SIG-M5 treated with dmso at 0.1 percent for 504 hours (cell line): Measurements from ENCODE around the gene WDR91.
A peak's percentile ranks its signal among the peaks of the same experiment; 100 is the strongest.
"Not testable (repeated sequence)": the region's sequence is repeated elsewhere in the genome, so short reads cannot be mapped to it uniquely, and the experiment has no call there.

Experiments used
- DNase-seq: peaks from one replicate; lab custom pipeline; 2025; ENCODE audit not compliant: unreplicated experiment; lab: John Stamatoyannopoulos, UW

The WDR91 gene

GRCh38 chr7:135234095-135234494, 22.8 kb upstream of the WDR91 start:
- not testable (repeated sequence) for DNase-seq

GRCh38 chr7:135233570-135233969, 22.2 kb upstream of the WDR91 start, which contains the start of gene STRA8:
Gene STRA8 (plus strand): TSS chr7:135233838. CDS start chr7:135240525, 6,687 bp downstream.
- DNase-seq: no peak

DNA sequence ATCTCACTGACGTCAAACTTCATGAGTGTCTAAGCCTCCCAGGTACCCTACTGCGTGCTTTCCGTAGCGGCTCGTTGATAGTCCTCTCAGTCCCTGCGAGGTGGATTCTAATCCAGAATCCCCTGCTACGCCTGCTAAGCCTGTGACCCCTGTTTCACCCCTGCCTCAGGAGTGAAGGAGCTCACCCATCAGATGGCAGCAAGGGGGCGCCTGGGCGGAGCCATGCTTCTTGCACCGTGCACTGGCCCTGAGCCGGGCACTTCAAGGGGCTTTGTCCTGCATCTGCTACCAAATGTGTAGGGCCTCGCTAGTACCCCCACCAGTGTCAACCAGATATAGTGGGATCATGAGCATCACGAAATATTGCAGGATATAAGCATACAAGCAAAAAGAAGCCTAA, 21.4 kb upstream of the WDR91 start:
- DNase-seq: no peak

DNA sequence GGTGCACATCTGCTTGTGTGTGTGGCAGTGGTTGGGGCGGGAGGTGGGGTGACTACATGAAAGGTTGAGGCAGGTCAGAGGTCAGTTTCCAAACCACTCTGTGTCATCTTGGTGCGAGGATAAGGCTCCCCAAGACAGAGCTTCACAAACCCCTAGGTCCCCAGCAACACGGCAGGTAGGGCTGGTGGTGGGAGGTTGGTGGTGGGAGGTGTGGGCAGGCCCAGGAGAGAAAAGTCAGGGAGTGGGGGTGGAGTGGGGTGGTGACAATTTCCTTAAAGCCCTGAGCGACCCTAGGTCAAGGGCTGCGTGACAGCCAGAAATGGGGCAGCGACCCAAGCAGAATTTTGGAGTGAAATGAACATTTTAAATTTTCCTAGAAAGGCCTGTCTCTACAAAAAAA, 20.8 kb upstream of the WDR91 start:
- no peak for DNase-seq

DNA sequence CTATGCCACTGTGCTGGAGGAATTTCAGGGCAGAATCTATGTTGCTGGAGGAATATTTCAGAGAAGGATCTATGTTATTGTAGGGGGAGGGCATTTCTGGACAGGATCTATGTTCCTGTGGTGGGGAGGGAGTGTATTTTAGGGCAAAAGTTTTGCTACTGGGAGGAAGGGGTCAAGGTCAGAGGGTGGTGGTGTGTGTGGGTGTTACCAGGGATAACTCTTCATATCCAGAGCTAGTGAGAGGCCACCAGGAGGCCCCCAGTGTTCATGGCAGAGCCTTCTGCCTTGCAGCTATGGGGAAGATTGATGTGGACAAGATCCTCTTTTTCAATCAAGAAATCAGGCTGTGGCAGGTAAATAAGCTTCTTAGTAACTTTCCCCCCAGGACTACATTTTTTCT, 20.4 kb upstream of the WDR91 start:
- DNase-seq: no peak

GRCh38 chr7:135224027-135224426, 12.7 kb upstream of the WDR91 start:
- peak; percentile 81 for DNase-seq

GRCh38 chr7:135217645-135218509, 6.6 kb upstream of the WDR91 start:
- no peak for DNase-seq

DNA sequence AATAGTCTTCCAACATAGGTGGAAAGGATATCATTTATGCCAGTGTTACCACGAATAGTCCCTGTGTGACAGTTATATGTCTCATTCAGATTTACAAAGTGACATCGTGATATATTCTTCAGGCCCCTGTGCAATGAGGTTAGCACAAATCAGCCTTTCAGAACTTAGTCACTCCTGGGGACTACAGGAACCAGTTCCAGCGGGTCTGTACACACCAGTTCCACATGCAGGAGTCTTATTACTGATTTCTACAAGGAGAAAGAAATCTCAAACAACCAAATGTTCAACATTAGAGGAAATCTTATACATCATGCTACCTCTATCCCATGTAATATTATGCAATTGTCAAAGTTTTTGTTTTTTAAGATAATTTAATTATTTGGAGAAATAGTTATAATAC, 4.4 kb upstream of the WDR91 start:
- DNase-seq: no peak

DNA sequence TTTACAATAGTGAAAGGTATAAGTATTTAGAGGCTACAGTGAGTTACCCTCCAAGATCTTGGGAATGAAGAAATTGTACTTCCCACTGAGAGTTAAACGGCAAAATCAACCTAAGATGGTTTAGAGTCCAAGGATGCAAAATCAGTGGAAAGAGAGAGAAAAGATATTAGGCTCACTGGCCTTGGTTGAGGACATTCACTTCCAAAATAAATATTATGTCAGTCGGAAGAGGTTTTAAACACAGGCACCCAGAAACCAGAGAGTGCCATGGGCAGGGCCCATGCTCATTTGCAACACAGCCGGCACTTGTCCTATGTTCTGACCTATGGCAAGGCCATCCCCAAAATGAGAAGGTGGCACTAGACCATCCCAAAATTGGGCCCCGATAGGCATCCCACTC, 3.9 kb upstream of the WDR91 start:
- DNase-seq: no peak

- DNase-seq: no peak
These were observed 2.5 kb upstream of the WDR91 start for GRCh38 chr7:135213831-135214230.

DNA sequence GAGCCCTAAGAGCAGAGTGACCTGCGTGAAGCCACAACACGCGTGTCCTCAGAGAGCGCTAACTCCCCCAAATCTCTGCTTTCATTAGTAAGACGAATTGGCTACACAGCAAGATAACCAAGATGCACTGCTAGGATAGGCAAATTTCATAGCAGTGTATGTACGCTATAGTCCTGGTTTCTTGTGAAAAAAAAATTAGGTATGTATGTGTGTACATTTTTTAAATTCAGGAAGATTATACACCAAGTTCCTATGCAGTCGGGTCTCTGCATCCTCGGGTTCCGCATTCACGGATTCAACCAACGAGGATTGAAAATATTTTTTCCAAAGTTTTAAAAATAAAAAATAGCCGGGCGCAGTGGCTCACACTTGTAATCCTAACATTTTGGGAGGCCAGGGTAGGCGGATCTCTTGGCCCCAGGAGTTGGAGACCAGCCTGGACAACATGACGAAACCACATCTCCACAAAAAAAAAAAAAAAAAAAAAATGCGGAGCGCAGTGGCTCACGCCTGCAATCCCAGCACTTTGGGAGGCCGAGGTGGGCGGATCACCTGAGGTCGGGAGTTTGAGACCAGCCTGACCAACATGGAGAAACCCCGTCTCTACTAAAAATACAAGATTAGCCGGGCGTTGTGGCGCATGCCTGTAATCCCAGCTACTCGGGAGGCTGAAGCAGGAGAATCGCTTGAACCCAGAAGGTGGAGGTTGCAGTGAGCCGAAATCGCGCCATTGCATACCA, 790 bp upstream of the WDR91 start:
- peak; percentile 57 for DNase-seq

- DNase-seq: peak; percentile 18
These were observed 493 bp downstream of the WDR91 start for GRCh38 chr7:135210888-135211178.

GRCh38 chr7:135209225-135209834, 2.0 kb downstream of the WDR91 start:
- DNase-seq: no peak

- DNase-seq: no peak
These were observed 3.1 kb downstream of the WDR91 start for GRCh38 chr7:135208102-135208793.

GRCh38 chr7:135207406-135208101, 3.8 kb downstream of the WDR91 start:
- no peak for DNase-seq

DNA sequence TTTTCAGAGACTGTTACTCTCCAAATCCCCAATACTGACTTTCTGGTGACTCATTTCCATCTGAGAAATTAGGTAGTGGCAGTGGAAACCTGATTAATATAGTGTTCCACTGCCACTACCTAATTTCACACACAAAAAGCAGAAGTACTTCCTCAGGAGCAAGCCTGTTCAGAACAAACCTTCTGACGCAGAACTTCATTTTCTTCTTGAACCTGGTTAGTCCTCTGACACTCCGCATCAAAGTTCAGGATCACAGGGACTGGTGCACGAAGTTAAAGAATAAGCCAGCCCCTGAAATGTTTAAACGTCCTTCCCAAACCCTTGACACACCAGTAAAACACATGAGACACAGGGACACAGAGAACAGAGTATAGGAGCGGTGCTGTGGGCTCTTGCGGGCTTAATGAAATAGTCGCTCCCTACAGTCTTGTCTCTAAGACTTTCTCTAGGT, 4.4 kb downstream of the WDR91 start:
- DNase-seq: peak; percentile 31

- no peak for DNase-seq
These were observed 5.5 kb downstream of the WDR91 start for GRCh38 chr7:135205850-135206249.

DNA sequence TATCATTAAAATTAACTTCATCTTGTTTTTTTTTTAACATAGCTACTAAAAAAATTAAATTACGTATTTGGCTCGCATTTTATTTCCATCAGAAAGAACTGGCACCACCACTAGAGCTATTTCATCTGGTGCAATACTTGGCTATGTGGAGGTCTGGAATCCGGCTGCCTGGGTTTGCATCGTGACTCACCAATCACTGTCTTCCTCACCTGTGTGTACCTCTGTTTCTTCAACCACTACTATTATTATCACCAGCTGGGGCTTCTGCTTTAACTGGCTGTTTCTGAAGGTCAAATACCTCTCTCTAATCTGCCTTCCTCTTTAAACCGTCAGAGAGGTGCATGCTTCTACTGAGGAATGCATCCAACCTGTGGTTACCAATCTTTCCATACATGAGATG, 6.5 kb downstream of the WDR91 start:
- no peak for DNase-seq

DNA sequence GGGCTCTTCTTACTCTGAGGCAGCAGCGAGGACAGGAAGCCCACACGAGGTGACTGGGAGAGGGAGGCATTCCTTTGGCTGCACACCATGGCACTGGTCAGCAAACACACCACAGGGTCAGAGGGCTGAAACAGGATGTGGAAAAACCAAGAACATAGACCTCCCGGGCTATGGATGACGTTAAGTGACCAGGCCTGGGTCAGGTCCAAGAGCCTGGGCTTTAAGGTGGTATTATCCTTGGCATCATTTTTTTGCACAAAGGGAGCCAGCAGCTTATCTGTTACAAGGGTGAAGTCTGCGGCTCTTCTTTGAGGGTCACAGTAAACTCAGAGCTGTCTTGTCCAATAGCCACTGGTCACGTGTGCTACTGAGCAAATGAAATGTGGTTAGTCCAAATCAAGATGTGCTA, 7.0 kb downstream of the WDR91 start:
- no peak for DNase-seq

DNA sequence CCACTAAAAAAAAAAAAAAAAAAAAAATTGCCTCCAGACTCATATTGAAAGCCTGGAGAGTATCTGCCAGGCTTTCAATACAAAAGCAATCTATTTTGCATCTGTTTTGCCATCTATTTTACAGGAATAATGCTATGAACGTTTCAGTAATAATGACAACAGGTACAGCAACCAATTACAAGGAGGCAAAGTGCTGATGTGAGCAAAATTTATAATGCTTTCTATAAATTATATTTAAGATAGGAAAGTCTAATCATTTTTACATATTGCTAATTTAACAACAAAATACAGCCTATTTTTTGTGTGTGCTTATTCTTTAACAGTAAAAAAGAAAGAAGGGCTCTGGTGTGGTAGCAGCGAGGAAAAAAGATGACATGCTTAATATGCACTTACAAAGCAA, 10.0 kb downstream of the WDR91 start:
- DNase-seq: no peak

DNA sequence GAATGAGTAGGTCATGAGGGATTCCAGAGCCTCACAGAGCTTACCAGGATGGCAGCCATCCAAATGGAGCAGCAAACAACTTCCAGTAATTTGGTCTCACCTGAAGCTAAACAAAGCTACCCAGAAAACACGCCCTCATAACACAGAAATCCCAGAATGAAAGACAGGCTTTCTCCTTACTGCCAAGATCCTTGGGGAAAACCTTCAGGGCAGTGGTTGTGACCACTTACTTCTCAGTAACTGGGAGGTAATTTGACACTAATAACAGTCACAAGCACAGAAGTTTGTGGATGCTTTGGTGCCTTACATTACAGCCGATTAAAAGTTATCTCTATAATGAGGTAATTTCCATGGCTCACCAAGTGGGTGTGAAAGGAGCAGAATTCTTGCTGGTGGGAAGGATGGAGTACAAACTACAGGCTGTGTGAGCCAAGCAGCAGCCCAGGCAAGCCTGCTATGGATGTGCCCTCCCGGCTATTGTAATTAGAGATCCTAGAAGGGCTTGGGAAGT, 10.4 kb downstream of the WDR91 start:
- DNase-seq: no peak
